Caco-2 (cell line): Measurements from ENCODE around the gene FAM167B. TPM values are rescaled to one million over a fixed set of nuclear protein-coding genes. Genes with fewer than 3 reads are reported as not detected.
"Not testable (repeated sequence)": the region's sequence is repeated elsewhere in the genome, so short reads cannot be mapped to it uniquely, and the experiment has no call there.

Experiments used
- BruUV-seq: library from RNA; stranded (reverse); fragments of 400-500 nt; replicated peaks from 2 replicates; lab custom pipeline; 2021; lab: Mats Ljungman, UMichigan
- CTCF ChIA-PET: fragments of 300-600 bp; sonication (Branson Sonifier 250); formaldehyde crosslinking; loops from one replicate; lab custom pipeline; 2022; ENCODE audit warnings: antibody characterized with exemption; lab: Charles Lee
- POLR2A ChIA-PET: fragments of 300-600 bp; sonication (Branson Sonifier 250); formaldehyde crosslinking; loops from one replicate; lab custom pipeline; 2022; ENCODE audit warnings: antibody characterized with exemption; lab: Charles Lee
- DNase-seq, 2 experiments: peaks; one replicate each; pipeline versions ENCODE4 v3.0.0 to v3.0.0-alpha.2; 2020 to 2022
- H3K27me3 ChIP-seq: replicated peaks from 2 replicates; pipeline ENCODE4 v1.6.0; 2011; ENCODE audit warnings: low read length; ENCODE audit not compliant: control insufficient read depth, insufficient read depth
- H3K36me3 ChIP-seq: 2 replicates; pipeline ENCODE4 v1.5.1; 2011; ENCODE audit warnings: low read length; ENCODE audit not compliant: control insufficient read depth, insufficient read depth
- H3K4me1 ChIP-seq: fragments of 250-450 bp; sonication (Bioruptor Pico); 2 replicates; pipeline ENCODE4 v1.5.1; 2020; ENCODE audit warnings: mild to moderate bottlenecking
- H3K4me3 ChIP-seq: 2 replicates; pipeline ENCODE4 v1.5.1; 2011; ENCODE audit warnings: low read depth, mild to moderate bottlenecking, control low read depth, low read length
- H3K9me3 ChIP-seq: fragments of 250-450 bp; sonication (Bioruptor Pico); 2 replicates; pipeline ENCODE4 v1.5.1; 2020; ENCODE audit warnings: mild to moderate bottlenecking, moderate library complexity
- H3K27ac Mint-ChIP-seq: one replicate; pipeline ENCODE4 v1.8.0; 2022; ENCODE audit warnings: mixed read lengths; ENCODE audit not compliant: unreplicated experiment
- H3K27me3 Mint-ChIP-seq: one replicate; pipeline ENCODE4 v1.8.0; 2022; ENCODE audit warnings: mixed read lengths; ENCODE audit not compliant: insufficient read depth, unreplicated experiment
- H3K36me3 Mint-ChIP-seq: one replicate; pipeline ENCODE4 v1.8.0; 2022; ENCODE audit warnings: mild to moderate bottlenecking, mixed read lengths; ENCODE audit not compliant: insufficient read depth, unreplicated experiment
- H3K4me1 Mint-ChIP-seq: one replicate; pipeline ENCODE4 v1.8.0; 2022; ENCODE audit warnings: low read depth, mixed read lengths; ENCODE audit not compliant: unreplicated experiment
- H3K4me3 Mint-ChIP-seq: one replicate; pipeline ENCODE4 v1.8.0; 2022; ENCODE audit warnings: mild to moderate bottlenecking, moderate library complexity, mixed read lengths; ENCODE audit not compliant: unreplicated experiment
- H3K9me3 Mint-ChIP-seq: one replicate; pipeline ENCODE4 v1.8.0; 2022; ENCODE audit warnings: mixed read lengths; ENCODE audit not compliant: unreplicated experiment
- CTCF ChIP-seq, 2 experiments: fragments of 200-600 bp in 1 of 2; IDR thresholded peaks; 1 replicate in 1 of 2; 2 replicates in 1 of 2; pipeline versions ENCODE4 v1.5.1 to v1.8.0; 2011 to 2022; ENCODE audit warnings: antibody characterized with exemption in 1 of 2, control low read depth in 1 of 2, inconsistent platforms in 1 of 2, low read depth in 1 of 2, low read length in 1 of 2, mild to moderate bottlenecking in 1 of 2, moderate library complexity in 1 of 2; ENCODE audit not compliant: insufficient read depth in 1 of 2, severe bottlenecking in 1 of 2, unreplicated experiment in 1 of 2
- intact Hi-C: fragments of 100-400 bp; cut with micrococcal nuclease; formaldehyde crosslinking; loops from one replicate; pipeline ENCODE4 v1.10.0; 2022; ENCODE audit not compliant: unreplicated experiment
- total RNA-seq: library from RNA; stranded (reverse); gene quantifications from 2 replicates; pipeline ENCODE4 v1.2.3, GENCODE V29; 2022

Gene FAM167B
- total RNA-seq, 1 experiment from 2014 or later = 0.34 TPM

GRCh38 chr1:32291145-32291707 lies 44.2 kb downstream of the FAM167B start:
- CTCF ChIA-PET = interaction anchor here (0.9 to 2.2 kb wide), 2 partner anchors 50 to 60 kb away, joined by 4 to 8 read pairs; no protein-coding TSS in a partner anchor
- Histone ChIP-seq H3K36me3 (no peaks in the 10 kb centered on the region), H3K9me3 (no peaks in the 10 kb centered on the region), H3K27me3 (no peaks in the 10 kb centered on the region), H3K4me1 (no peaks in the 10 kb centered on the region), H3K4me3 (peak overlapping the region; percentile 28)
- intact Hi-C loops = no loop called here
- Mint-ChIP-seq H3K27me3 (no peaks in the 10 kb centered on the region), H3K27ac (peak overlapping the region; percentile 91), H3K36me3 (peaks cover 22% of the 10 kb centered on the region), H3K9me3 (no peaks in the 10 kb centered on the region), H3K4me1 (peaks cover 6% of the 10 kb centered on the region), H3K4me3 (peak overlapping the region; percentile 96)
- POLR2A ChIA-PET = interaction anchor here (0.7 to 2.0 kb wide), 2 partner anchors 33 to 45 kb away, joined by 4 to 9 read pairs; partner anchors contain the start of gene MARCKSL1
- no peak for DNase-seq
- no peak for TF ChIP-seq CTCF (IDR thresholded peaks at IDR 0.05; ENCODE audit: insufficient read depth in 1 of 2, low read depth in 1 of 2, low read length in 1 of 2, severe bottlenecking in 1 of 2, unreplicated experiment in 1 of 2)
- TSS peak; percentile 96 for BruUV-seq

- no TSS peak for BruUV-seq
- Mint-ChIP-seq H3K4me3 (peak within 1 kb of the TSS; percentile 96), H3K27me3 (no peaks in the 10 kb centered on the region), H3K27ac (peak within 1 kb of the TSS; percentile 91), H3K36me3 (peaks cover 22% of the 10 kb centered on the region), H3K4me1 (peaks cover 11% of the 10 kb centered on the region), H3K9me3 (no peaks in the 10 kb centered on the region)
- peak; percentile 95 to 96 for DNase-seq
- ChIA-PET CTCF (interaction anchor here (0.5 to 2.2 kb wide), 3 partner anchors 34 to 60 kb away, joined by 3 to 8 read pairs (median 5); no protein-coding TSS in a partner anchor), POLR2A (interaction anchor here (0.7 to 2.0 kb wide), 2 partner anchors 32 to 44 kb away, joined by 4 to 9 read pairs; partner anchors contain the start of gene MARCKSL1)
- no peak for TF ChIP-seq CTCF (IDR thresholded peaks at IDR 0.05; ENCODE audit: insufficient read depth in 1 of 2, low read depth in 1 of 2, low read length in 1 of 2, severe bottlenecking in 1 of 2, unreplicated experiment in 1 of 2)
- Histone ChIP-seq H3K27me3 (no peaks in the 10 kb centered on the region), H3K36me3 (no peaks in the 10 kb centered on the region), H3K4me3 (peak within 1 kb of the TSS; percentile 91), H3K9me3 (no peaks in the 10 kb centered on the region), H3K4me1 (no peaks in the 10 kb centered on the region)
- intact Hi-C loops = loop anchor here (2.0 kb wide), 1 partner anchor 69 kb away; the partner anchor contains the start of genes EIF3I and TMEM234
These were observed 44.9 kb downstream of the FAM167B start, which contains the start of gene HDAC1 for GRCh38 chr1:32291708-32292538. TSS of gene HDAC1 (plus strand) at chr1:32292083. CDS start at chr1:32292170, 87 bp downstream.

GRCh38 chr1:32298211-32298610 lies 51.2 kb downstream of the FAM167B start:
- CTCF ChIA-PET, H3K4me3 Mint-ChIP-seq: not testable (repeated sequence)

More at GRCh38 chr1:32298211-32298610, 51.2 kb downstream of the FAM167B start:
- H3K9me3 ChIP-seq, H3K4me1 ChIP-seq, H3K4me3 ChIP-seq, H3K27me3 Mint-ChIP-seq, H3K27me3 ChIP-seq, intact Hi-C loops, H3K36me3 ChIP-seq, BruUV-seq, H3K27ac Mint-ChIP-seq, DNase-seq, POLR2A ChIA-PET, H3K9me3 Mint-ChIP-seq, H3K4me1 Mint-ChIP-seq: not testable (repeated sequence)
- H3K36me3 Mint-ChIP-seq = peaks cover 43% of the 10 kb centered on the region

Other genes starting within 250 kb of the FAM167B start
- 131 and 137 TPM in 2 replicates for gene KHDRBS1, start 233.4 kb upstream of the FAM167B start, total RNA-seq
- 9.8 and 12.1 TPM in 2 replicates for gene TMEM39B, start 174.3 kb upstream of the FAM167B start, total RNA-seq
- 49.8 and 52.8 TPM in 2 replicates for gene KPNA6, start 139.2 kb upstream of the FAM167B start, total RNA-seq
- gene TXLNA, start 67.5 kb upstream of the FAM167B start, total RNA-seq = 33.2 and 35.0 TPM in 2 replicates
- gene CCDC28B, start 46.6 kb upstream of the FAM167B start, total RNA-seq = 3.7 and 3.9 TPM in 2 replicates
- 3.4 and 3.5 TPM in 2 replicates for gene IQCC, start 41.6 kb upstream of the FAM167B start, total RNA-seq
- gene DCDC2B, start 38.1 kb upstream of the FAM167B start, total RNA-seq = not detected in 2 replicates
- gene TMEM234, start 24.9 kb upstream of the FAM167B start, total RNA-seq = 11.5 and 12.0 TPM in 2 replicates
- gene EIF3I, start 24.8 kb upstream of the FAM167B start, total RNA-seq = 128 and 153 TPM in 2 replicates
- 0.39 TPM in 1 of 2 replicates, not detected in the other for gene LCK, start 4.0 kb downstream of the FAM167B start, total RNA-seq
- 116 and 117 TPM in 2 replicates for gene HDAC1, start 44.9 kb downstream of the FAM167B start, total RNA-seq
- gene MARCKSL1, start 89.0 kb downstream of the FAM167B start, total RNA-seq = 150 and 159 TPM in 2 replicates
- 2.1 and 2.6 TPM in 2 replicates for gene FAM229A, start 115.3 kb downstream of the FAM167B start, total RNA-seq
- 2.5 and 2.6 TPM in 2 replicates for gene TSSK3, start 115.3 kb downstream of the FAM167B start, total RNA-seq
- gene BSDC1, start 147.2 kb downstream of the FAM167B start, total RNA-seq = 32.5 and 33.2 TPM in 2 replicates
- gene ZBTB8B, start 217.8 kb downstream of the FAM167B start, total RNA-seq = not detected in 2 replicates